Measurements from ENCODE around the gene AIRE.
A peak's percentile ranks its signal among the peaks of the same experiment; 100 is the strongest.

AIRE gene

DNA sequence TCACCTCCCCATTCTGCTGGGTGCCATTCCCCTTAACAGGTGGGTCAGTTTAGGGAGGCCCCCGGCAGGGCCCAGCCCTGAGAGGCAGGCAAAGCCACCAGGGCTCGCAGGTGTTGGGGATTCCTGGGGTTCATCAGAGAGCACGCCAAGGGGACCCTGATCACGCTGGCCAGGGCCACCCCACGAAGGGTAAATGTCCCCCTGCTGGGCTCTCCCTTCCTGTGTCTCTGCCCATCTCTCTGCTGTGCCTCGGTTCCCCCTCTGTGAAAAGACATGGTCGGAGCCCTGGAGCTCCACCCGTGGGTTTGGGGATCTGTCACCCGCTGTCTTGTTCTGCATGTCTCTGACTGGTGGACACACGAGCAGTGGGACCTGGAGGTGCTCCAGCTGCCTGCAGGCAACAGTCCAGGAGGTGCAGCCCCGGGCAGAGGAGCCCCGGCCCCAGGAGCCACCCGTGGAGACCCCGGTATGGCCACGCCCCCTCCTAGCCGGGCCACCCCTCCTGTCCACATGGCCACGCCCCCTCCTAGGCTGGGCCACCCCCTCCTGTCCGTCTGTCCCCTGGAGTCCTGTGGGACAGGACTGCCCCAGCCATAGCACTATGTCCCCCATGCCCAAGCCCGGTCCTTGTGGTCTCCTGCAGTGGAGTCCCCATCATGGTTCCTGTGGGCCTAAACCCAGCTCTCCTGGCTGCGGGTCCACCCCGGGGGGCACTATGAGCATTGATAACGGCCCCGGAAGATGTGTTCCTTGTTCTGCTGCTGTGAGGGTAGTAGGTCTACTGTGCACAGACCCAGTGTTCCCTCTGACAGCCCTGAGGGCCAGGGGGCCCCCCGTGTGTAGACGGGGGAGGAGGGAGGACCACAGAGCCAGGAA lies 6.5 kb downstream of the AIRE start:
- no peak for DNase-seq (ENCODE audit: low spot score)
- TF ChIP-seq, protein P1, sequence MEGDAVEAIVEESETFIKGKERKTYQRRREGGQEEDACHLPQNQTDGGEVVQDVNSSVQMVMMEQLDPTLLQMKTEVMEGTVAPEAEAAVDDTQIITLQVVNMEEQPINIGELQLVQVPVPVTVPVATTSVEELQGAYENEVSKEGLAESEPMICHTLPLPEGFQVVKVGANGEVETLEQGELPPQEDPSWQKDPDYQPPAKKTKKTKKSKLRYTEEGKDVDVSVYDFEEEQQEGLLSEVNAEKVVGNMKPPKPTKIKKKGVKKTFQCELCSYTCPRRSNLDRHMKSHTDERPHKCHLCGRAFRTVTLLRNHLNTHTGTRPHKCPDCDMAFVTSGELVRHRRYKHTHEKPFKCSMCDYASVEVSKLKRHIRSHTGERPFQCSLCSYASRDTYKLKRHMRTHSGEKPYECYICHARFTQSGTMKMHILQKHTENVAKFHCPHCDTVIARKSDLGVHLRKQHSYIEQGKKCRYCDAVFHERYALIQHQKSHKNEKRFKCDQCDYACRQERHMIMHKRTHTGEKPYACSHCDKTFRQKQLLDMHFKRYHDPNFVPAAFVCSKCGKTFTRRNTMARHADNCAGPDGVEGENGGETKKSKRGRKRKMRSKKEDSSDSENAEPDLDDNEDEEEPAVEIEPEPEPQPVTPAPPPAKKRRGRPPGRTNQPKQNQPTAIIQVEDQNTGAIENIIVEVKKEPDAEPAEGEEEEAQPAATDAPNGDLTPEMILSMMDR (IDR thresholded peaks at IDR 0.05; ENCODE audit: extremely low read depth, missing control alignments) = no peak

DNA sequence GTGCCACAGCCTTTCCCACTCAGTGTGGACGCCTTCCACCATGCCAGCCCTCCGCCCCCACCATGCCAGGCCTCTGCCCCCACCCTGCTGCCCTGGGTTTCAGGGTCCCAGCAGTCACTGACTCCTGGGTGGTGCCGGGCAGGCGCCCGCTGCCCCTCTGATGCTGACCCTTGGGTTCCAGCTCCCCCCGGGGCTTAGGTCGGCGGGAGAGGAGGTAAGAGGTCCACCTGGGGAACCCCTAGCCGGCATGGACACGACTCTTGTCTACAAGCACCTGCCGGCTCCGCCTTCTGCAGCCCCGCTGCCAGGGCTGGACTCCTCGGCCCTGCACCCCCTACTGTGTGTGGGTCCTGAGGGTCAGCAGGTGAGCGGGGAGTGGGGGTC lies 7.1 kb downstream of the AIRE start:
- TF ChIP-seq, protein P1 (IDR thresholded peaks at IDR 0.05; ENCODE audit: extremely low read depth, missing control alignments) = no peak

DNA sequence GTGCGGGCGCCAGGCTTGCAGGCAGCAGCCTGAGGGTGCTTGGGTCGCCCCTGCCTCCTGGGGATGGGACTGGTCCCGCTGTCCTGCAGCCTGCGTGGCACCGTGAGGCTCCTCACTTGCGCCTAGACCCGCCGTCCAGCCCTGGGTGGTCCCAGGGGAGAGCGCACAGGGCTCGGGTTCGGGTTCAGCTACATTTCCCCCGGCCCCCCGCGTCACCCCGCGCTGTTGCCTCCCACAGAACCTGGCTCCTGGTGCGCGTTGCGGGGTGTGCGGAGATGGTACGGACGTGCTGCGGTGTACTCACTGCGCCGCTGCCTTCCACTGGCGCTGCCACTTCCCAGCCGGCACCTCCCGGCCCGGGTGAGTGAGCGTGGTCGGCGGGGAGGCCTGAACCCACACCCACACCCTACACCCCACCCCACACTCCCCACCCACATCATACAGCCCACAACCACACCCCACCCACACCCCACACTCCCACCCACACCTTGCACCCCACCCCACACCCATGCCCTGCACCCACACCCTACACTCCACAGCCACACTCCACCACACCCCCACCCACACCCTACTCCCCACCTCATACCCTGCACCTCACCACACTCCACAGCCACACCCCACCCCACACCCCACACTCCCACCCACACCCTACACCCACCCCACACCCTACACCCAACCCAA lies 8.0 kb downstream of the AIRE start:
- TF ChIP-seq, protein P1 (IDR thresholded peaks at IDR 0.05; ENCODE audit: extremely low read depth, missing control alignments) = no peak
- no peak for DNase-seq (ENCODE audit: low spot score)

More for the DNA sequence above, 7.1 kb downstream of the AIRE start:
- no peak for DNase-seq (ENCODE audit: low spot score)

DNA sequence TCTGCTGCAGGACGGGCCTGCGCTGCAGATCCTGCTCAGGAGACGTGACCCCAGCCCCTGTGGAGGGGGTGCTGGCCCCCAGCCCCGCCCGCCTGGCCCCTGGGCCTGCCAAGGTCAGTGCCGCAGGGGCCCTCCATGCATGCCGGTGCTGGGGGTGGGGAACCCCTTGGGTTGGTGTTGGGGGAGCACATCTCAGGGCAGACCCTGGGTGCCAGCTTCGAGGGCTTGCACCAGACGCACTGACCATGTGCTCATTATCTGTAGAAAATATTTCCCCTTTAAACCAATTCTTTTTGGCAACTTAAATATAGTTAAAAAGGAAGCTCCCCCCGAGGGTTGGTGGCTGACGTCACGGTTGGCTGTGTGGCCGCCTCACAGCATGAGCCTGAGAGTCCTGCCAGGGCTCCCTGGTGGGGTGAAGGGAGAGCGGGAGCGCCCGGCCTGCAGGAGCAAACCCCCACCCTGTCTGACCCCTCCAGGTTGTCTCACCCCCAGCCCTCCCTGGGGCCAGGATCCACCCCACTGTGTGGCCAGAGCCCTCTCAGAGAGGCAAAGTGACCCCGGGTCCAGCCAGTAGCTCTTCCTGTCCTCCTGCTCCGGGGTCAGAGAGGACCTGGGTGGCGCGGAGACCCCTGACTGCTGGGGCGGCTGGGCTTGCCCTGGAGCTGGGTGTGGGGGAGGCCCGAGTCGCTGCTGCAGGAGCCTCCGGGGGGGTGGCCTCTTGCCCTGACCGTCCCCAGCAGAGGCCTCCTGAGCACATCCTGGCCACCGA lies 8.9 kb downstream of the AIRE start:
- DNase-seq (ENCODE audit: low spot score) = no peak
- TF ChIP-seq, protein P1 (IDR thresholded peaks at IDR 0.05; ENCODE audit: extremely low read depth, missing control alignments) = no peak

DNA sequence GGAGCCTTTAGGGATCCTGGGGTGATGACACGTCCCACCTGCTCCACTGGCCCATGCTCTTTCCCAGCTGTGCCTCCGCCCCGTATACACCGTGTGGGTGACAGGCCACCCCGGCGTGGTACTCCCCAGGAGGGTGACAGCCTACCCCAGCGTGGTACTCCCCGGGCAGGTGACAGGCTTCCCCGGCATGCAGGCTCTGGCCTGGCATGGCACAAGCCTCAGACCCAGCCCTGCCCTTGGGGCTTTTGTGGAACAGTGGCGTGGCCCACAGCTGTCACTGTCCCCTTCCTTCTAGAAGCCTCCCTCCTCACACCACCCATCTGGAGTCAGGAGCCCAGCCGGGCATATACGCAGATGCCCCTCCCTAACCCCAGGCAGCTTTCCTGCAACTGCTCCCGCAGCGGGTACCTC lies 9.5 kb downstream of the AIRE start:
- no peak for DNase-seq (ENCODE audit: low spot score)
- TF ChIP-seq, protein P1 (IDR thresholded peaks at IDR 0.05; ENCODE audit: extremely low read depth, missing control alignments) = no peak

DNA sequence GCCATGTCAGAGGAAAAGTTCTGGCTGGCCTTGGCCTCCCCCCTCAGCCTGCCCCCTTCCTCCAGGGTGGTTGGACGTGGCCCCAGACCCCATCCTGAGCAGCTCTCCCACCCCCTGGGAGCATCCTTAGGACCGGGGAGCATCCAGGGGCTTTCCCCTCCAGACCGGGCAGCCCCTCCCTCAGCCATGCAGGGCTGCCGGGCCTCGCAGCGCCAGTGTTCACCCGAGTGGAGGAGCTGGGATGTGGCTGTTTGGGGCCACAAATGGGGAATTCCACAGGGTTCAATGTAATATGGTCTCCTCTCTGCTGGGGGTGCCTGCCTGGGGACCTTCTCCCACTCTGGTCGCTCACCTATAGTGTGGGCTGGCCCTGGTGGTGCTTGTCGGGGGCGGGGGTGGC lies 10.0 kb downstream of the AIRE start:
- TF ChIP-seq, protein P1 (IDR thresholded peaks at IDR 0.05; ENCODE audit: extremely low read depth, missing control alignments) = no peak
- peak; percentile 76 for DNase-seq (ENCODE audit: low spot score)
